Mucosa of rectum (tissue), 2 donors: Measurements from ENCODE around the gene APBA3.

ENCODE experiments used
- H3K27ac ChIP-seq, 2 donors: one replicate each; pipeline ENCODE4 v1.7.0; 2013; ENCODE audit warnings: inconsistent platforms in 2 of 2, low read depth in 2 of 2, low read length in 2 of 2
- H3K27me3 ChIP-seq, 2 donors: one replicate each; pipeline ENCODE4 v1.7.0; 2013; ENCODE audit warnings: low read length in 2 of 2; ENCODE audit not compliant: control insufficient read depth in 2 of 2, insufficient read depth in 2 of 2
- H3K36me3 ChIP-seq, 2 donors: one replicate each; pipeline ENCODE4 v1.7.0; 2013; ENCODE audit warnings: low read length in 2 of 2; ENCODE audit not compliant: control insufficient read depth in 2 of 2, insufficient read depth in 2 of 2
- H3K4me1 ChIP-seq, 2 donors: one replicate each; pipeline ENCODE4 v1.7.0; 2013; ENCODE audit warnings: low read length in 2 of 2, mild to moderate bottlenecking in 1 of 2; ENCODE audit not compliant: control insufficient read depth in 2 of 2, insufficient read depth in 2 of 2
- H3K4me3 ChIP-seq, 2 donors: one replicate each; pipeline ENCODE4 v1.7.0; 2013; ENCODE audit warnings: low read length in 2 of 2
- H3K9ac ChIP-seq, 2 donors: one replicate each; pipeline ENCODE4 v1.7.0; 2013; ENCODE audit warnings: low read length in 2 of 2, low read depth in 1 of 2, mild to moderate bottlenecking in 1 of 2
- H3K9me3 ChIP-seq, 2 donors: one replicate each; pipeline ENCODE4 v1.7.0; 2013; ENCODE audit warnings: low read length in 2 of 2; ENCODE audit not compliant: control insufficient read depth in 2 of 2
- donor health status: healthy.
- donor health status: Normal muscosa, but diverticular disease.

The APBA3 gene

DNA sequence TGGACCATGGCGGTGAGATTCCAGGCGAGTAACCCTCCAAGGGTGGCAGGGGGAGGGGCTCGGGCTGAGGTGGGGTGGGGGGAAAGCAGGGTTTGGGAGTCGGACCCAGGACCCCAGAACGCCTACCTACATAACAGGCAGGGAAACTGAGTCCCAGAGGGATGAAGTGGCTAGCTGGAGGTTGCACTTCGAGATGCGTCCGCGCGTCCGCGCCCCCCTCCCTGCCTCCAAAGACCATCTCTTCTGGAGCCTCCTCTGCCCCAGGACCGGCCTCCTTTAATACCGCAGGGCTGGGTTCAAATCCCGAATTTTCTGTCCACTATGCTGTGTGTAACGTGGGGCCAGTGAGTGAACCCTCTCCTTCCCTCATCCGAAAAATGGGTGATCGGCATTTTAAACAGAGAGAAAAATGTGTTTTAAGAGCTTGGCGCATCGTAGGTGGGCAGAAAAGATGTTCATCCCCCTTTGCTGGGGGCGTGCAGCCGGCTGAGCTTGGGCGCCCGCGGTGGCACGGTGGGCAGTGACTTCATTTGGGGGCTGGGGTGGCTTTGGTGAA is 39.5 kb downstream of the APBA3 start:
- Histone ChIP-seq H3K27ac (peak overlapping the region; percentile 91 to 94), H3K27me3 (peaks cover 0 to 6% of the 10 kb centered on the region in 2 donors), H3K4me1 (peaks cover 28 to 35% of the 10 kb centered on the region in 2 donors), H3K9me3 (no peaks in the 10 kb centered on the region), H3K9ac (peak overlapping the region; percentile 84 to 93), H3K4me3 (peak overlapping the region; percentile 80 to 92), H3K36me3 (no peaks in the 10 kb centered on the region)

DNA sequence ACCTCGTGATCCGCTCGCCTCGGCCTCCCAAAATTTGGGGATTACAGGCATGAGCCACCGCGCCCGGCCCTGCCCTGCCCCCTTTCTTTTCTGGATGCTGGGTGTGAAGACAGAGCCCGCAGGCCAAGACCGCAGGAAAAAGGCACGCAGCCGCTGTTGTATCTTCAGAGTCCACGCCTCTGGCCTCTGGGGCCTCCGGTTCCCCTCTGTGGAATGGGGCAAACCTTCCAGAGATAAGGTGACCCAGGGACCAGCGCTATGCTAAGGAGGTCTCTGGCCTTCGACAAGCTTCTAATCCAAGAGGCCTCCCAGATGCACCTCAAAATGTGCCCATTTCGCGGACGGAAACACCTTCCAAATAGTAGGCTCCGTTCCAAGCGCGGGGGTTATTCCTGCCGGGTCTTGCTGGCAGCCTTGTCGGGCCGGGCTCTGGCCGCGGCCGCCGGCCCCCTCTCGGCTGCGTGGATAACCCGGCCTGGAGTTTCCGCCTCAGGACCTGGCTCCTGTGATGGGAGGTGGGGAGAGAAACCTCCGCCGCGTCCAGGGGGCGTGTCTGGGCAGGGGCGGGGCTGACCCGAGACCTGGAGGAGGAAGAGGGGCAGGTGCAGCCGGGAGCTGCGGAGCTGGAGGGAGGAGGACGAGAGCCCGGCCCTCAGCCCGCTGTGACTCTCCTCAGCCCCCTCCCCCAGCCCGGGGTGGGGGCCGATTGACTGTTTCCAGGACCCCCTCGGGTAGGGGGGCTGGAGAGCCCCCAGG is 40.2 kb downstream of the APBA3 start:
- H3K27me3 ChIP-seq, result peaks cover 0 to 6% of the 10 kb centered on the region in 2 donors
- H3K9me3 ChIP-seq, result no peaks in the 10 kb centered on the region
- H3K4me3 ChIP-seq, result peak overlapping the region; percentile 80 to 92
- no peaks in the 10 kb centered on the region for H3K36me3 ChIP-seq
- peaks cover 26 to 35% of the 10 kb centered on the region in 2 donors for H3K4me1 ChIP-seq
- H3K9ac ChIP-seq, result peak overlapping the region; percentile 84 to 93
- peak overlapping the region; percentile 91 to 94 for H3K27ac ChIP-seq

DNA sequence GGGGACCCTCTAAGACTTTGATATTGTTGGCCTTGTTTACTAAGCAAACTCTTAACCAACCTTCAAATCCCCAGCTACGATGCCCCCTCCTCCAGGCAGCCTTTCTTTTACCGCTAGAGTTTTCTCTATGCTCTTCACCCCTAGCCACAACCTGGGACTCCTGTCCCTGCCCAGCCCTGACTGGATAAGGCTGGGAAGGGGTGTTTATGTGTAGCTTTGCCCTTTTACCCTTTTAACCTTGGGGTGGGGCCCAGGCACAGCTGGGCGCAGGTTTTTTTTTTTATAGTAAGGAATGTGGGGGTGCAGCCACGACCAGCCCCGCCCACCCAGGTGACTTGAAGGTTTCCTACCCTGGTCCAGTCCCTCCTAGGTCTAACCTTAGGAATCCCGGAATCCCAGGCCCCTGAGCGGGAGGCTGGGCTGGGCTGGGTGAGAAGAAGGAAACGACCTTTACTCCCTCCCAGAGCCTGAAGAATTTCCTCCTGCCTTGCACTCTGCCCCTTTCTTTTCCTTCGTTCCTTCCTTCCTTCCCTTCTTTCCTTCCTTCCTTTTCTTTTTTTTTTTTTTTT is 41.1 kb downstream of the APBA3 start:
- Histone ChIP-seq H3K9me3 (no peaks in the 10 kb centered on the region), H3K4me3 (peak overlapping the region; percentile 74 to 92), H3K27ac (peak overlapping the region; percentile 91 to 94), H3K36me3 (no peaks in the 10 kb centered on the region), H3K9ac (peak overlapping the region in 1 of 2 donors; percentile 93), H3K27me3 (peaks cover 0 to 6% of the 10 kb centered on the region in 2 donors), H3K4me1 (peaks cover 22 to 30% of the 10 kb centered on the region in 2 donors)

DNA sequence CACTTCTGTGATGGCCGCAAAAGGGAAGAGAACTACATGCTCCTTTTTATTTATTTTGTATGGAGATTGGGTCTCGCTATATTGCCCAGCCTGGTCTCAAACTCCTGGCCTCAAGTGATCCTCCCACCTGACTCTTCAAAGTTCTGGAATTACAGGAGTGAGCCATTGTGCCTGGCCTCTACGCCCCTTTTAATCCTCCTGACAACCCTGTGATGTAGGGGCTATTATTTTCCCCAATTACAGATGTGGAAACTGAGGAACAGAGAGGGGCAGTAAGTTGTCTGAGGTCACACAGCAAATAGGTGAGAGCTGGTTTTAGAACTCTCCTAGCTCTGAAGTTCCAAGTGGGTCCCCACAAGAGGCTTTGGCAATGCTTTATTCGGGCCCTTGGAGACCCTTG is 41.6 kb downstream of the APBA3 start:
- H3K27me3 ChIP-seq, result peaks cover 0 to 6% of the 10 kb centered on the region in 2 donors
- H3K4me3 ChIP-seq, result peak overlapping the region in 1 of 2 donors; percentile 4
- H3K4me1 ChIP-seq, result peaks cover 18 to 28% of the 10 kb centered on the region in 2 donors
- peak overlapping the region in 1 of 2 donors; percentile 47 for H3K9ac ChIP-seq
- no peaks in the 10 kb centered on the region for H3K36me3 ChIP-seq
- no peaks in the 10 kb centered on the region for H3K9me3 ChIP-seq
- H3K27ac ChIP-seq, result peak overlapping the region; percentile 91 to 94

DNA sequence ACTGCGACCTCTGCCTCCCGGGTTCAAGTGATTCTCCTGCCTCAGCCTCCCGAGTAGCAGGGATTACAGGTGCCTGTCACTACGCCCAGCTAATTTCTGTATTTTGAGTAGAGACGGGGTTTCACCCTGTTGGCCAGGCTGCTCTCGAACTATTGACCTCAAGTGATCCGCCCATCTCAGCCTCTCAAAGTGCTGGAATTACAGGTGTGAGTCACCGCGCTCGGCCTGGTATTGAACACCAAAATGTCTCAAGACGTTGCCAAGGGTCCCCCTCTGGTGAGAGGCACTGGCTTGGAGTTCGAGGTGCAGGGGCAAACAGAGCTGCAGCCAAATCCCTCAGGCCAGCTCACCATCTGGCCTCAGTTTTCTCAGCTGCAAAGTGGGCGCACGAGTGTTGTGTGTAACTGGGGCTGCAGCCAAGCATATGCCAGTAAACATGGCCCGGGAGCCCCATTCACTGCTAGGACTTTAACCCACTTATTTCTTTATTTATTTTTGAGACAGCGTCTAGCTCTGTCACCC is 45.3 kb downstream of the APBA3 start:
- H3K4me1 ChIP-seq, result peaks cover 24 to 45% of the 10 kb centered on the region in 2 donors
- H3K4me3 ChIP-seq, result no peak overlapping the region
- no peaks in the 10 kb centered on the region for H3K36me3 ChIP-seq
- H3K9me3 ChIP-seq, result no peaks in the 10 kb centered on the region
- no peak overlapping the region for H3K9ac ChIP-seq
- peak overlapping the region in 1 of 2 donors; percentile 43 for H3K27ac ChIP-seq
- peaks cover 0 to 6% of the 10 kb centered on the region in 2 donors for H3K27me3 ChIP-seq

DNA sequence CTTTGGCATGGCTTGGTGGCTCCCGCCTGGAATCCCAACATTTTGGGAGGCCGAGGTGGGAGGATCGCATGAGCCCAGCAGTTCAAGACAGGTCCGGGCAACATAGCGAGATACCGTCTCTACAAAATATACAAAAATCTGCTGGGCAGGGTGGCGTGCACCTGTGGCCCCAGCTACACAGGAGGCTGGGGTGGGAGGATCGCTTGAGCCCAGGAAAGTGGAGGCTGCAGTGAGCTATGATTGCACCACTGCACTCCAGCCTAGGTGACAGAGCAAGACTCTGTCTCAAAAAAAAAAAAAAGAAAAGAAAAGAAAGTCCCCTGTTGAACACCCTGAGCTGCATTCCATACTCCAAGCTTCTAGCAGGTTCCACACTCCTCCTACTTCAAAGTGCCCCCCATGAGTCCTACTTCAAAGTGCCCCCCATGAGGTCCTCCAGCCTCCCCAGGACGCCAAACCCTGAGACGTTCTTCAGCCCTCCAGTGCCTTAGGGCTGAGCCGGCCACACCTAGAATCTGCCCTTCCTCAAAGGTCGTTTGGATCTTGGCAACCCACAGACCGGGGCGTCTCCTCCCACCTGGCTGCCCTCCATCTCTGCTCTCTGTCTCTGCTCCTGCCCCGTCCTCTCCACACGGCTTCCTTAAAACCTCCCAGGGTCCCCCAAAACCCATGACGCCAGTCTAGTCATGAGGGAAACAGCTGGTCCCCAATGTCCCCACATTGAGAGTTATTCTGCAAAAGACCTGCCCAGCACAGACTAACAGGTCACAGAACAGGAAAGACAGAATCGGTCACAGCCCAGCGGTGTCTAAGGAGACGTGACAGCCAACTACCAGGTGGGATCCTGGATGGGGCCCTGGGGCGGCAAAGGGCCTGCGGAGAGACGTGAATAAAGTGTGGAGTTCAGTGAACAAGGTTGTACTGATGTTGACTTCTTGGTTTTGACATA is 48.6 kb downstream of the APBA3 start:
- H3K27ac ChIP-seq, result peak overlapping the region; percentile 74 to 87
- H3K4me3 ChIP-seq, result peak overlapping the region; percentile 29 to 55
- H3K9me3 ChIP-seq, result no peaks in the 10 kb centered on the region
- H3K36me3 ChIP-seq, result no peaks in the 10 kb centered on the region
- H3K27me3 ChIP-seq, result no peaks in the 10 kb centered on the region
- peak overlapping the region; percentile 15 to 64 for H3K9ac ChIP-seq
- H3K4me1 ChIP-seq, result peaks cover 20 to 36% of the 10 kb centered on the region in 2 donors

DNA sequence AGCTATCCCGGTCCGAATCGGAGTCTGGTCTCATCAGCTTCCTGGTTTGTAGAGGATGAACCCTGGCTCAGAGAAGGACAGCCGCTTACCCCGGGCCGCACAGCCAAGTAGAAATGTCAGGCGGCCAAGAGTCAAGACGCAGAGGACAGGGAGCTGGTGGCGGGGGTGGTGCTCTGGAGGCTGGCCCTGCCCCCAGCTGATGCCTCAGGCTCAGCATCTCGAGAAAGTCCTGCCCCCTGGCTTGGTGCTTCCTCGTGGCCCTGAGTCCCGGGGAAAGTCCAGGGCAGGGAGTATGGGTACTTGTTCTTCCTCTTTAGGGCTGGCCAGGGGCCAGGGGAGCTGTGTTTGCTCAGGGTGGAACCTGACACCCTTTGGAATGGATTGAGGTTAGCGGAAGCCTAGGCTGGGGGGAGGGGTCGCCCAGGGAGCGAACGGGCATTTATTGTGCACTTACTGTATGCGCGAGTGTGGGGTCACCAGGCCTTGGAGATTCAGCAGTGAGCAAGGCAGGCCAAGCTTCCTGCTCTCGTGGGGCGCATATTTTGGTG is 51.2 kb downstream of the APBA3 start:
- Histone ChIP-seq H3K4me3 (peak overlapping the region; percentile 61 to 96), H3K36me3 (no peaks in the 10 kb centered on the region), H3K27me3 (no peaks in the 10 kb centered on the region), H3K27ac (peak overlapping the region; percentile 96 to 99), H3K9ac (peak overlapping the region in 1 of 2 donors; percentile 97), H3K9me3 (no peaks in the 10 kb centered on the region), H3K4me1 (peaks cover 26 to 43% of the 10 kb centered on the region in 2 donors)

DNA sequence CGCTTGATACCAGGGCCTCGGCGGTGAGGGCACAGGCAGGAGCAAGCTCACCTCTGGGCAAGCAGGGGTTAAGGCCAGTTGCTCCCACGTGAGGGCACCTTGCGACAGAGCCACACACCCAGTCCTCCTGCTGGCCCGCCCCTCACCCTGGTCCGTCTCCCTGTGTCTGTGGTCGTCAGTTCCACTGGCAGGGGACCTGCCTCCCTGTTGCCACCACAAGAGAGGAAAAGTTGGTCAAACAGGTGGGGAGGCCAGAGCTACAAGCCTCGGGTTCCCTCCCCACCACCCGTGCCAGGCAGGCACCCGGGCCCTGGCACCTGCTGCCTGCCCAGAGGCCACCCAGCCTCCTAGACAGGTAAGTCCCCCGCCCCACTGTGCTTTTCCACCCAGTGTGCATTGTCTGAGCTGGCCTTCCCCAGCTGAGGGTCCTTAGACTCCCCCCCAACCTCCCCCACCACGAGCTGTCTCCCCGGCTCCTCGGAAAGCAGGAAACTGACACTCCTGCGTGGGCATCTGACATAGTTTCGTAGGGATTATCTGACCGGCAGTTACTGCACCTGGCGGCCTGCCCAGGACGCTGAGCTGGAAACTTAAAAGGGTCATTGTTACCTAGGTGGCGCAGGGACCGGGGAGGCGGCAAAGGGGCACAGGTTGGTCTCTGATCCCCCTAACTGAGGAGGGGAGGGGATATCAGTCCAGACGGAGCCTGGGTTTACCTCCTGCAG is 53.1 kb downstream of the APBA3 start, which contains the start of gene TJP3:
TJP3 (plus strand) TSS at position 178 of the 725 bp plus-strand sequence. CDS start 20,049 bp downstream, outside the sequence.
- H3K9ac ChIP-seq, result peak within 1 kb of the TSS; percentile 92 to 97

DNA sequence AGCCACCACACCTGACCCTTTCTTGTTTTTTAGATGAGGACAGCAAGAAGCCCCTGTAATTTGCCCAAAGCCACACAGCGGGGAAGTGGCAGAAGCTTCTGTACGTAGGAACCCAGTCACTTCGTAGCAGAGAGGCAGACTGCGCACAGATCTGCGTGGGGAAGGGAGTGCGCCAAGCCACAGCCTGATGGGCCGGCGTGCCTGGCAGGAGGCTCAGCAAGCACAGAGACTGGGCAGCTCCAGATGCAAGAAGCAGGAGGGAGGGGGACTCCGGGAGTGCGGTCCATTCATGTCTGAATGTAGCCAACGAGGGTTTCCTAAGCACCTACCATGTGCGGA is 53.7 kb downstream of the APBA3 start:
- Histone ChIP-seq H3K27ac (peak overlapping the region; percentile 96 to 99), H3K36me3 (no peaks in the 10 kb centered on the region), H3K9ac (peak overlapping the region; percentile 92 to 97), H3K9me3 (no peaks in the 10 kb centered on the region), H3K4me1 (peaks cover 21 to 29% of the 10 kb centered on the region in 2 donors), H3K27me3 (no peaks in the 10 kb centered on the region), H3K4me3 (peak overlapping the region; percentile 79 to 96)

More for the DNA sequence above, 53.1 kb downstream of the APBA3 start, which contains the start of gene TJP3:
- H3K4me3 ChIP-seq, result peak within 1 kb of the TSS; percentile 79 to 96
- H3K4me1 ChIP-seq, result peaks cover 23 to 34% of the 10 kb centered on the region in 2 donors
- H3K9me3 ChIP-seq, result no peaks in the 10 kb centered on the region
- H3K36me3 ChIP-seq, result no peaks in the 10 kb centered on the region
- peak within 1 kb of the TSS; percentile 96 to 99 for H3K27ac ChIP-seq
- no peaks in the 10 kb centered on the region for H3K27me3 ChIP-seq
